Heart left ventricle (tissue), 16 donors: ENCODE data around the gene PUS3. TPM values are rescaled to one million over a fixed set of nuclear protein-coding genes. Genes with fewer than 3 reads are reported as not detected.

Experiments used
- ATAC-seq, 4 donors: fragments of 200-7000 bp; cut with Tn5 transposase; one replicate each; pipeline ENCODE4 v1.9.1; 2020 to 2022; ENCODE audit warnings: moderate library complexity in 4 of 4, mild to moderate bottlenecking in 3 of 4, moderate number of reproducible peaks in 1 of 4
- DNase-seq, 5 donors: peaks; one replicate each; pipeline ENCODE4 v3.0.0-alpha.2; 2020
- H3K27ac ChIP-seq, 12 donors: fragments of 200-600 bp; sonication (generic) in 4 of 12; one replicate each; pipeline versions ENCODE4 v1.5.0 to v1.8.0; 2016 to 2022; ENCODE audit warnings: mild to moderate bottlenecking in 2 of 12
- H3K27me3 ChIP-seq, 9 donors: fragments of 200-600 bp; sonication (generic) in 2 of 9; one replicate each; pipeline versions ENCODE4 v1.5.1 to v1.8.0; 2016 to 2022; ENCODE audit warnings: mild to moderate bottlenecking in 3 of 9
- H3K36me3 ChIP-seq, 9 donors: fragments of 200-600 bp; sonication (generic) in 2 of 9; one replicate each; pipeline versions ENCODE4 v1.5.0 to v1.8.0; 2018 to 2022; ENCODE audit warnings: mild to moderate bottlenecking in 2 of 9
- H3K4me1 ChIP-seq, 12 donors: fragments of 200-600 bp; sonication (generic) in 4 of 12; one replicate each; pipeline versions ENCODE4 v1.5.0 to v1.8.0; 2016 to 2022; ENCODE audit warnings: mild to moderate bottlenecking in 3 of 12
- H3K4me3 ChIP-seq, 12 donors: fragments of 200-600 bp; sonication (generic) in 4 of 12; one replicate each; pipeline versions ENCODE4 v1.5.0 to v1.8.0; 2017 to 2022; ENCODE audit warnings: mild to moderate bottlenecking in 9 of 12, moderate library complexity in 4 of 12
- H3K9me3 ChIP-seq, 12 donors: fragments of 200-600 bp; sonication (generic) in 4 of 12; one replicate each; pipeline versions ENCODE4 v1.5.0 to v1.8.0; 2016 to 2022; ENCODE audit warnings: mild to moderate bottlenecking in 1 of 12
- POLR2A ChIP-seq, 2 donors: fragments of 450-650 bp; IDR thresholded peaks; one replicate each; pipeline ENCODE4 v1.6.1; 2017; ENCODE audit warnings: antibody characterized with exemption in 2 of 2, mild to moderate bottlenecking in 2 of 2, moderate library complexity in 2 of 2
- WGBS, 4 donors: extraction: QIAGEN DNeasy Blood & Tissue Kit in 2 of 4; methylation state at CpG; one replicate each; pipeline versions ENCODE4 v1.1.5 to v1.1.7; 2013 to 2018; 5-methylcytosine and 5-hydroxymethylcytosine counted together
- intact Hi-C, 10 donors: fragments of 100-400 bp; cut with DNase I; formaldehyde crosslinking; loops; one replicate each; pipeline versions ENCODE4 v1.11.1 to v1.14.2; 2022
- polyA plus RNA-seq, 2 donors: library from polyadenylated mRNA; stranded (reverse); fragments of 200-250 nt; gene quantifications; one replicate each; pipeline ENCODE4 v1.2.3, GENCODE V29; 2013
- total RNA-seq, 9 donors: library from RNA; depleted of rRNA in 2 of 9; stranded (reverse); fragments of >200 nt in 2 of 9; fragmentation: NEBNext Ultra II Directional in 3 of 9; extraction: Animal tissue kit (Norgen Biotek cat#: 25700) in 3 of 9; gene quantifications; one replicate each; pipeline versions ENCODE4 v1.1.0 to v1.2.4, GENCODE V29; 2016 to 2023
- TF ChIP-seq, protein P1 (sequence below), 12 donors: fragments of 200-600 bp; sonication (generic) in 4 of 12; IDR thresholded peaks; one replicate each; pipeline versions ENCODE4 v1.5.0 to v1.8.0; 2018 to 2022; ENCODE audit warnings: antibody characterized with exemption in 12 of 12, mild to moderate bottlenecking in 5 of 12
- donor health status: ischemic (EF 13 %, LVEDD 7.1; RV severe dilation, severe dysfunction).
- donor health status: healthy with polysubstance abuse.
- donor health status: DM: no; HTN: yes; CAD: no.
- donor health status: DM: no; HTN: no; CAD: no.
- donor health status: ischemic (EF 25% LVEDD 6.9; RV normal size, moderate dysfunction).
- donor health status: ischemic (EF 25% LVEDD 5.7; RV mildly dilated, moderate dysfunction).
- donor health status: healthy.
- donor health status: DM: yes; HTN: yes; CAD: no.
- donor health status: ischemic (EF 35%, LVEDD 5.7; RV mildly dilated, moderate dysfunction).
- donor health status: nonischemic (EF 11% LVEDD 7.7; RV severe dilation, severe dysfunction).
- donor health status: DM: yes; HTN: yes; CAD: no.
- donor health status: PGD.
- donor health status: ischemic (EF 29% LVEDD 5.4; RV normal size, mild dysfunction).
- donor health status: nonischemic (EF 23%, LVEDD 6.1; RV moderate dilation, normal function).

The PUS3 gene
- total and polyA plus RNA-seq, 11 donors, result 5.4 to 11.0 (median 8.3) TPM

DNA sequence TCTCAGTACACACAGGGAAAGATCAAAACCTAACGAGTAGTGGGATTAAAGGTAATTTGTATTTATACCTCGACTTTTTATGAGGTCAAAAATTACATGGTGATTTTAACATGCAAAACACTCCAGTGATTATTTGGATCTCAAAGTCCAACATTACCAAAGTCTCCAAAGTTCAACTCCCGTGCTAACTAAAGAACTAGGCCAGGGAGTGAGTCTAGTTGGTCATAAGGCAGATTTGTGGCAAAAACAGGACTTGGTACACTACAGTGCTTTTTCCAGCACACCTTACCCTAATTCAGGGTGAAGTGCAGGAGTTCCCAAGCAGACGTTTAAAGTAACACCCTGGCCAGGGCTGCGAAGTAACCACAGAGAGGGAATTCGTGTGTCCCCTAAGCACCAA lies 1.1 kb downstream of the PUS3 start:
- 82 to 86% (median 84%) methylated on average over 6 of the region's 6 CpGs for WGBS, 4 donors
- Histone ChIP-seq H3K27me3 (peaks cover 4 to 32% (median 13%) of the 10 kb centered on the region in 9 donors), H3K4me1 (peaks cover 0 to 39% (median 15%) of the 10 kb centered on the region in 12 donors), H3K9me3 (no peaks in the 10 kb centered on the region), H3K27ac (no peak overlapping the region), H3K36me3 (peaks cover 0 to 26% (median 14%) of the 10 kb centered on the region in 9 donors), H3K4me3 (peak overlapping the region in 6 of 12 donors; percentile 54 to 70 (median 64))
- TF ChIP-seq, protein P1, sequence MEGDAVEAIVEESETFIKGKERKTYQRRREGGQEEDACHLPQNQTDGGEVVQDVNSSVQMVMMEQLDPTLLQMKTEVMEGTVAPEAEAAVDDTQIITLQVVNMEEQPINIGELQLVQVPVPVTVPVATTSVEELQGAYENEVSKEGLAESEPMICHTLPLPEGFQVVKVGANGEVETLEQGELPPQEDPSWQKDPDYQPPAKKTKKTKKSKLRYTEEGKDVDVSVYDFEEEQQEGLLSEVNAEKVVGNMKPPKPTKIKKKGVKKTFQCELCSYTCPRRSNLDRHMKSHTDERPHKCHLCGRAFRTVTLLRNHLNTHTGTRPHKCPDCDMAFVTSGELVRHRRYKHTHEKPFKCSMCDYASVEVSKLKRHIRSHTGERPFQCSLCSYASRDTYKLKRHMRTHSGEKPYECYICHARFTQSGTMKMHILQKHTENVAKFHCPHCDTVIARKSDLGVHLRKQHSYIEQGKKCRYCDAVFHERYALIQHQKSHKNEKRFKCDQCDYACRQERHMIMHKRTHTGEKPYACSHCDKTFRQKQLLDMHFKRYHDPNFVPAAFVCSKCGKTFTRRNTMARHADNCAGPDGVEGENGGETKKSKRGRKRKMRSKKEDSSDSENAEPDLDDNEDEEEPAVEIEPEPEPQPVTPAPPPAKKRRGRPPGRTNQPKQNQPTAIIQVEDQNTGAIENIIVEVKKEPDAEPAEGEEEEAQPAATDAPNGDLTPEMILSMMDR (IDR thresholded peaks at IDR 0.05), result no peak
- no peak for TF ChIP-seq POLR2A (IDR thresholded peaks at IDR 0.05)
- no peak for DNase-seq
- ATAC-seq, result no peak
- intact Hi-C loops, result no loop called here

DNA sequence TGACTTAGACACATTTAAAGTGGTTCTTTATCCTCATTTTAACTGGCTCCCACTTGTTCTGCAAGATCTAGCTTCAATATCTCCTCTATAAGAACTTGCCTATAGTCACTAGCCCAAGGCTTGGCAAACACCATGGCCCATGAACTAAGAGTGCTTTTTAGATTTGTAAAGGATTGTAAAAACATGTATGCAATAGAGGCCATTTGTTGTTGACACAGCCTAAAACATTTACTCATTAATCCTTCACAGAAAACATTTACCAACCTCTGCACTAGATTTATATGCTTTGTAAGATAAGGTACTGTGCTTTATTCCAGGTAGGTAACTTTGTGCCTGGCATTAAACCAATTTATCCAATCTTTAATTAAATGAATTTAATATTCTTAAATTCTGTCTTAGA lies 10.0 kb downstream of the PUS3 start:
- H3K27ac ChIP-seq, result no peak overlapping the region
- no peak overlapping the region for H3K4me3 ChIP-seq
- intact Hi-C loops, result no loop called here
- H3K27me3 ChIP-seq, result no peaks in the 10 kb centered on the region
- no peak for TF ChIP-seq POLR2A (IDR thresholded peaks at IDR 0.05)
- TF ChIP-seq, protein P1 (IDR thresholded peaks at IDR 0.05), result no peak
- DNase-seq (no peak), ATAC-seq (no peak)
- H3K4me1 ChIP-seq, result peaks cover 0 to 30% (median 4%) of the 10 kb centered on the region in 12 donors
- H3K36me3 ChIP-seq, result peaks cover 0 to 45% (median 33%) of the 10 kb centered on the region in 9 donors
- no peaks in the 10 kb centered on the region for H3K9me3 ChIP-seq

DNA sequence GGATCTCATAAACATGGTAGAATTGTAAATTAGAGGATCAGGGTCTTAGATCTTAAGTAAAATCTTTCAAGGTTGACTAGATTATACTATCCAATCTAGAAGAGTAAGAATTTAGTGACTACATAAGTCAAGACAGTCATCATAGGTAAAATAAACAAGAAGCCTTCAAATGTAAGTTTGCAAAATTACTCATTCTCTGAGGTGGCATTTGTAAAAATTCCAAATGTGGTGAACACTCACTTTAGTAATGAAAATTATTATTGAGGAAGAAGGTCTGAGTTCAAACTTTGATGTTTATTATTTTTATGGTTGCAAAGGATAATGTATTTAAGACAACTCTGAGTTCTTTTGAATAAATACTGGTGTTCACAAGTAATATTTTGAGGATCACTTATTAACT lies 10.9 kb downstream of the PUS3 start:
- DNase-seq (no peak), ATAC-seq (no peak)
- H3K9me3 ChIP-seq, result no peaks in the 10 kb centered on the region
- H3K4me3 ChIP-seq, result no peak overlapping the region
- H3K27ac ChIP-seq, result no peak overlapping the region
- intact Hi-C loops, result no loop called here
- TF ChIP-seq POLR2A (IDR thresholded peaks at IDR 0.05), result no peak
- TF ChIP-seq, protein P1 (IDR thresholded peaks at IDR 0.05), result no peak
- H3K27me3 ChIP-seq, result no peaks in the 10 kb centered on the region
- H3K4me1 ChIP-seq, result peaks cover 0 to 25% (median 4%) of the 10 kb centered on the region in 12 donors
- peaks cover 0 to 43% (median 33%) of the 10 kb centered on the region in 9 donors for H3K36me3 ChIP-seq

DNA sequence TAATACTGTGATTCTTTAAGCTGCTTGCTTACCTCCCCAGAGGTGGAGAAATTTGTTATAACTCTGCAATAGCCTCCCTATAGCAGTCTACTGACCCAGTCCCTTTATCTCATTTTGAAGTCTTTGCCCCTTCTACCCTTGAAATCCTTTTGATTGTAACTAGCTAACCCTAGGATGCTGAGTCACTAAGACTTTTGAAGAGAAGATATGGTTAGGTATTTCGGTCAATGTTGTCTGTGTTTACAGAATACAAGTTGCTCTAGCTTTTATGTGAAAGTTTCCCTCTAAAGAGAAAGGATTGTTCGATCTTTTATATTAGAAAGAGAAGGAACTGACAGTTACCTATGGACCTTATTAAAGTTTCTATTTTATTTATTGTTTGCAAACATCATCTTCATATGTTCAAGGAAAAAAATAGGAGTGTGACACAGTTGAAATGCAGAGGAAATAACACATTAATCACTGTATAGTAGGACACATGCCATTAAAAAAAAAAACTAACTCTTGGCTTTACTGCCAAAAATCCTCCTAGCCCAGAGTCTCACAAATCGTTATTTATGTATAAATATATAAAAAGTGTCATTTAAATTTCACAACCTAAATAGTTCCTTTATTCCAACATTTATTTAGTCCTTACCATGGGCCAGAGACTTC lies 12.4 kb downstream of the PUS3 start:
- ATAC-seq, result no peak
- intact Hi-C loops, result no loop called here
- no peak for DNase-seq
- H3K27me3 ChIP-seq, result no peaks in the 10 kb centered on the region
- peaks cover 0 to 39% (median 28%) of the 10 kb centered on the region in 9 donors for H3K36me3 ChIP-seq
- no peak overlapping the region for H3K27ac ChIP-seq
- TF ChIP-seq, protein P1 (IDR thresholded peaks at IDR 0.05), result no peak
- no peak for TF ChIP-seq POLR2A (IDR thresholded peaks at IDR 0.05)
- WGBS, 4 donors, result 70 to 82% (median 80%) methylated on average over 3 of the region's 3 CpGs
- no peak overlapping the region for H3K4me3 ChIP-seq
- H3K9me3 ChIP-seq, result no peaks in the 10 kb centered on the region
- H3K4me1 ChIP-seq, result peaks cover 0 to 27% (median 5%) of the 10 kb centered on the region in 12 donors
